Measurements from ENCODE around the gene JAG1.

DNA sequence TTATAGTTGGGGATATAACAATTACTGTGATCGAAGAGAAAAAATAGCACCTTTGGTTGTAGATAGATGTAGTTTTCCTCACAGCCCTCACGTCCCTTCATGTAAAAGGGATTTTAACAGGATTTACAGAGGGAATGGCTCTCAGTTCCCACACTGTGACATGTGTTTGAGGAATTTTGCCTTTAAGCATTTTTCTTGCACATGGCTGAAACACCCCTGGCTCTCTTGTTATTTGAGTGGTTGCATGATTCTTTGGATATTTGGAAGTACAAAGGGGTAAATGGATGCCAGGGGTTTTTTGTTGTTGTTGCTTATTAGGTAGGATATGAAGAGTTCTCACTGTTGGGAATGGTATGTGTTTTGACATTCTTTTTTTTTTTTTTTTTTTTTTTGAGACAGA, 48.2 kb downstream of the JAG1 start:
- TF ChIP-seq, protein P1, sequence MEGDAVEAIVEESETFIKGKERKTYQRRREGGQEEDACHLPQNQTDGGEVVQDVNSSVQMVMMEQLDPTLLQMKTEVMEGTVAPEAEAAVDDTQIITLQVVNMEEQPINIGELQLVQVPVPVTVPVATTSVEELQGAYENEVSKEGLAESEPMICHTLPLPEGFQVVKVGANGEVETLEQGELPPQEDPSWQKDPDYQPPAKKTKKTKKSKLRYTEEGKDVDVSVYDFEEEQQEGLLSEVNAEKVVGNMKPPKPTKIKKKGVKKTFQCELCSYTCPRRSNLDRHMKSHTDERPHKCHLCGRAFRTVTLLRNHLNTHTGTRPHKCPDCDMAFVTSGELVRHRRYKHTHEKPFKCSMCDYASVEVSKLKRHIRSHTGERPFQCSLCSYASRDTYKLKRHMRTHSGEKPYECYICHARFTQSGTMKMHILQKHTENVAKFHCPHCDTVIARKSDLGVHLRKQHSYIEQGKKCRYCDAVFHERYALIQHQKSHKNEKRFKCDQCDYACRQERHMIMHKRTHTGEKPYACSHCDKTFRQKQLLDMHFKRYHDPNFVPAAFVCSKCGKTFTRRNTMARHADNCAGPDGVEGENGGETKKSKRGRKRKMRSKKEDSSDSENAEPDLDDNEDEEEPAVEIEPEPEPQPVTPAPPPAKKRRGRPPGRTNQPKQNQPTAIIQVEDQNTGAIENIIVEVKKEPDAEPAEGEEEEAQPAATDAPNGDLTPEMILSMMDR (IDR thresholded peaks at IDR 0.05; ENCODE audit: low read depth, low read length) = no peak
- TF ChIP-seq EZH2phosphoT487 (IDR thresholded peaks at IDR 0.05; ENCODE audit: low read depth) = no peak
